ENCODE measurements around the gene FBXL14.

Gene FBXL14

DNA sequence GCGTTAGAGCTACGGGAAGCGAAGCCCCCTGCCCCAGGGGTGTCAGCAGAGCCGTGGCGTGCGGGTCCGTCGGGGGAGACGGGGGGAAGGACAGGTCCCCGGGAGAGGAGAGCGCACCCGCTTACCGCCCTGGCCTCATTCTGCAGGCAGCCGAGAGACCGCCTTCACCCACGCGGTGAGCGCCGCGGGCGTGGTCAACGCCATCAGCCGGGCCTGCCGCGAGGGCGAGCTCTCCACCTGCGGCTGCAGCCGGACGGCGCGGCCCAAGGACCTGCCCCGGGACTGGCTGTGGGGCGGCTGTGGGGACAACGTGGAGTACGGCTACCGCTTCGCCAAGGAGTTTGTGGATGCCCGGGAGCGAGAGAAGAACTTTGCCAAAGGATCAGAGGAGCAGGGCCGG is 45.2 kb upstream of the FBXL14 start:
- TF ChIP-seq, protein P1, sequence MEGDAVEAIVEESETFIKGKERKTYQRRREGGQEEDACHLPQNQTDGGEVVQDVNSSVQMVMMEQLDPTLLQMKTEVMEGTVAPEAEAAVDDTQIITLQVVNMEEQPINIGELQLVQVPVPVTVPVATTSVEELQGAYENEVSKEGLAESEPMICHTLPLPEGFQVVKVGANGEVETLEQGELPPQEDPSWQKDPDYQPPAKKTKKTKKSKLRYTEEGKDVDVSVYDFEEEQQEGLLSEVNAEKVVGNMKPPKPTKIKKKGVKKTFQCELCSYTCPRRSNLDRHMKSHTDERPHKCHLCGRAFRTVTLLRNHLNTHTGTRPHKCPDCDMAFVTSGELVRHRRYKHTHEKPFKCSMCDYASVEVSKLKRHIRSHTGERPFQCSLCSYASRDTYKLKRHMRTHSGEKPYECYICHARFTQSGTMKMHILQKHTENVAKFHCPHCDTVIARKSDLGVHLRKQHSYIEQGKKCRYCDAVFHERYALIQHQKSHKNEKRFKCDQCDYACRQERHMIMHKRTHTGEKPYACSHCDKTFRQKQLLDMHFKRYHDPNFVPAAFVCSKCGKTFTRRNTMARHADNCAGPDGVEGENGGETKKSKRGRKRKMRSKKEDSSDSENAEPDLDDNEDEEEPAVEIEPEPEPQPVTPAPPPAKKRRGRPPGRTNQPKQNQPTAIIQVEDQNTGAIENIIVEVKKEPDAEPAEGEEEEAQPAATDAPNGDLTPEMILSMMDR (conservative IDR thresholded peaks at IDR 0.05; ENCODE audit: low read depth): no peak
- no peak for DNase-seq (ENCODE audit: low spot score)
- POLR2A ChIA-PET (ENCODE audit: low non-redundant PET): no interaction called here
- no peak overlapping the region for H3K27ac ChIP-seq
- CTCF ChIA-PET: interaction anchor here (1.2 kb wide), 1 partner anchor 14 kb away, joined by 4 read pairs; no protein-coding TSS in a partner anchor

DNA sequence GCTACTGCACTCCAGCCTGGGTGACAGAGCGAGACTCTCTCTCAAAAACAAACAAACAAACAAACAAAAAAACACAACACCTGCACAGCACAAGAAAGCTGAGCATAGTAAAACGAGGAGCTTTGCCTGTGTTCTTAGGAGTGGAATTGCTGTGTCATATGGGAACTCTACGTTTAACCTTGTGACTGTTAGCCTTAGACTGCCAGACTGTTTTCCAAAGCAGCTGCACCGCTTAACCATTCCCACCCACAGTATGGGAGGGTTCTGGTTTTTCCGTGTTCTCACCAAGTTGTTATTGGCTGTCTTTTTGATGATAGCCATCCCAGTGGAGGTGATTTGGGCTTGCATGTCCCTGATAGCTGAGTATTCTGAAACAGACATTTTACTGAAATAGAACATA is 43.8 kb upstream of the FBXL14 start:
- TF ChIP-seq, protein P1 (conservative IDR thresholded peaks at IDR 0.05; ENCODE audit: low read depth): no peak
- ChIA-PET CTCF (no interaction called here), POLR2A (ENCODE audit: low non-redundant PET) (no interaction called here)
- no peak for DNase-seq (ENCODE audit: low spot score)
- no peak overlapping the region for H3K27ac ChIP-seq

DNA sequence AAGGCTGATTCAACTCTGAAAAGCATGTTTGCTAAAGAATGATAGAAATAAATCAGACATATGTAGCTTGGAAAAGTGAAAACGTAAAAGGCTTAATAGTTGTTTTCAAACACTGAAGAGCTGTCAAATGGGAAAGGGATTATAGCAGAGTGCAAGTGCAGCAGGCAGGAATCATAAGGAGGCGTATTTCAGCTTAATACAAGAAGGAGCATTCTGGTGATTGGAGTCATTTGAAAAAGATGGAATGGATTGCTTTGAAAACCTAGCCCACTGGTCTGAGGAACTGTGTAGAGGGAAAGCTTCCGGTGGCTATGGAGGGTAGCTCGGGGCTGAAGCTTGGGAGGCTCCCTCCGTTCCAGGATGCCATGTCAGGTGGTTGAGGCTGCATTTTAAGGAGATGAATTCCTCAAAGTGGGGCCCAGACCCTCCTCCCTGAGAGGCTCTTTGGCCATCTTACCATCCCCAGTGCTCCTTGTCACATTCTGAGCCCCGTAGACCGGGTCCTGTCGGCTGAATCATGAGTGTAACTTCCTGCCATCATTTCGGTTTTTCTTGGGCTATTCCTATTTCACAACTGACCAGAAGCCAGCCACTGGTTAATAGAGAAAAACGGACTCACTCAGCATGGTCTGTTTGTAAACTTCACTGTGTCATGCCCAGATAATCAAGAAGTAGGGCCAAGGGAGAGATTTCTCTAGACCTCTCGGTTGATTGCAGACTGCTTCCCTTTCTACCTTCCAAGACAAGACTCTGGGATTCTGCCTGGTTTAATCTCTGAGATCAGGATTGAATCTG is 41.1 kb upstream of the FBXL14 start:
- H3K27ac ChIP-seq: no peak overlapping the region
- ChIA-PET POLR2A (ENCODE audit: low non-redundant PET) (no interaction called here), CTCF (interaction anchor here (0.7 to 2.7 kb wide), 9 partner anchors 9 to 1488 kb away, joined by 3 to 26 read pairs (median 4); no protein-coding TSS in a partner anchor)
- DNase-seq (ENCODE audit: low spot score): no peak
- TF ChIP-seq, protein P1 (conservative IDR thresholded peaks at IDR 0.05; ENCODE audit: low read depth): no peak

DNA sequence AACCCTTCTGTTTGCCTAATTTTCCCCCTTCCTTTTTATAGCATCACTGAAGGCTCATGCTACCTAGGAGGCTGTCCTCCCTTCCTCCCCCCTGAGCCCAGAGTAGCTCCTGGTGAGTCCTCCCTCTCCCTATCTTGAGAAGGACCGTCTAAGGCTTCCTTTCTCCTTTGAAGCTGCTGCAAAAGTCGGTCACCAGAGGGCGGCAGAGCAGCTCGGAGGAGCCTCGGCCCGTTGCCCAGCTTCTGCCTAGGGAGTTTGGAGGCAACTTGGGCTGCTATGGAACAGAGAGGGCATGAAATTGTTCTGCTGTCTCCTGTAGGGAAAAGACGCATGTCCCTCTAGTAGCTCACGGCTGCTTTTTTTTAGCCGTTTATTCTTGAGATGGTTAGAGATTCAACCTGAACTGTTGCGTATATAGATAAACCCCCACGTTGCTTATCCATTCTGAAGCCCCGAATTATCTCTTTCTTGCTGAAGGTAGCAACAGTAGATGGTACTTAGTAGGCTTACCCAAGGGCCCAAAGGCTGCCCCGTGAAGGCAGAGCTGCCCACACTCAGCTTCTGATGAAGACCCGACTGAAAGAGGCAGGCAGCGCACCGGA is 40.3 kb upstream of the FBXL14 start:
- POLR2A ChIA-PET (ENCODE audit: low non-redundant PET): no interaction called here
- TF ChIP-seq, protein P1 (conservative IDR thresholded peaks at IDR 0.05; ENCODE audit: low read depth): peak; percentile 72
- no peak overlapping the region for H3K27ac ChIP-seq
- CTCF ChIA-PET: interaction anchor here (0.6 to 2.7 kb wide), 19 partner anchors 9 to 1488 kb away, joined by 3 to 26 read pairs (median 4); no protein-coding TSS in a partner anchor
- peak; percentile 62 for DNase-seq (ENCODE audit: low spot score)

DNA sequence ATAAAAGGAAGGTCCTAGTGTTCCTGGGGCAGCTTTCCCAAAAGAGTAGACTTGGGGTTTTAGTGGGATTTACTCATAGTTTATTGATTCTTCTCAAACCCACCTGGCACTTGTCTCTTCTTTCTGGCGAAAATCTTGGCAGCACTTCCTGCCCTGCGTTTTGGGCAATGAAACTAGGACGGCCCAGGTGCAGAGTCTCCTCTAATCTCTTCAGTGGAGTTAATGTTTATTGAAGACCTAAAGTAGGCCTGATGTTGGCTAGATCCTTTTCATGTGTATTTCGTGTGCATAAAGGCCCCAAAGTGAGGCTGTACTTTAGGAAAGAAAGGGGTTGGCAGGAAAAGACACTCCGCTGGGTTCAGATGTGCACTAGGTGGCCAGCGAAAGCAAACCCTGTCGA is 39.8 kb upstream of the FBXL14 start:
- ChIA-PET CTCF (interaction anchor here (0.6 to 2.7 kb wide), 16 partner anchors 9 to 949 kb away, joined by 3 to 26 read pairs (median 4); no protein-coding TSS in a partner anchor), POLR2A (ENCODE audit: low non-redundant PET) (no interaction called here)
- TF ChIP-seq, protein P1 (conservative IDR thresholded peaks at IDR 0.05; ENCODE audit: low read depth): no peak
- no peak overlapping the region for H3K27ac ChIP-seq
- no peak for DNase-seq (ENCODE audit: low spot score)

DNA sequence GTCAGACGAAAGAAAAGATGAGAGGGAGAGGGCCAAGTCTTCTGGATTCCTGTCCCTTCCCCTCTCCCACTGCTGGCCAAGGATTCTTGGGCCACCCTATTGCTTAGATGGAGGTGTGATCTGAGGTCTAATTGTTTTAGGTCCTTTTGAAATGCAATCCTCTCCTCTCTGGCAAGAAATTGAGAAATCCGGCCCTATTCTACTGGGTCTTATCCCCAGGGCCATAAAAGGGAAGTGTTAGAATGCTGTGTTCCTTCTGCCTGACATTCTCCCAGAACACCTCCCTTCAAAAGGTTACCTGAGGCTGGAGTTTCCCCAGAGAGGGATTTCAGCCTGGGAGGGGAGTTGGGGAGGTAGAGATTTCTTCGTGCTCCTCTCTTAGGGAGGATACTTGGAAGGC is 39.1 kb upstream of the FBXL14 start:
- H3K27ac ChIP-seq: no peak overlapping the region
- ChIA-PET CTCF (interaction anchor here (2.7 kb wide), 1 partner anchor 11 kb away, joined by 17 read pairs; no protein-coding TSS in a partner anchor), POLR2A (ENCODE audit: low non-redundant PET) (no interaction called here)
- TF ChIP-seq, protein P1 (conservative IDR thresholded peaks at IDR 0.05; ENCODE audit: low read depth): no peak
- DNase-seq (ENCODE audit: low spot score): no peak
